ENCODE data around the gene PDCD4.
A peak's percentile ranks its signal among the peaks of the same experiment; 100 is the strongest.

Gene PDCD4

GRCh38 chr10:110871298-110872084 lies at the start of gene PDCD4:
PDCD4 (plus strand) TSS chr10:110871928; CDS start chr10:110876028, 4,100 bp downstream.
- DNase-seq (ENCODE audit: low read depth): peak; percentile 82

GRCh38 chr10:110822035-110822711 lies 49.6 kb upstream of the PDCD4 start:
- no peak for DNase-seq (ENCODE audit: low read depth)

GRCh38 chr10:110822712-110823311 lies 48.9 kb upstream of the PDCD4 start:
- no peak for DNase-seq (ENCODE audit: low read depth)

- DNase-seq (ENCODE audit: low read depth): no peak
Observed at GRCh38 chr10:110824152-110824441, 47.6 kb upstream of the PDCD4 start.

- DNase-seq (ENCODE audit: low read depth): no peak
Observed at GRCh38 chr10:110824660-110825059, 47.1 kb upstream of the PDCD4 start.

GRCh38 chr10:110825508-110825907 lies 46.2 kb upstream of the PDCD4 start:
- DNase-seq (ENCODE audit: low read depth): no peak

- peak; percentile 31 for DNase-seq (ENCODE audit: low read depth)
Observed at GRCh38 chr10:110827410-110827809, 44.3 kb upstream of the PDCD4 start.

GRCh38 chr10:110827875-110828274 lies 43.9 kb upstream of the PDCD4 start:
- no peak for DNase-seq (ENCODE audit: low read depth)

- DNase-seq (ENCODE audit: low read depth): no peak
Observed at GRCh38 chr10:110828525-110828924, 43.2 kb upstream of the PDCD4 start.

GRCh38 chr10:110829721-110830410 lies 41.9 kb upstream of the PDCD4 start:
- DNase-seq (ENCODE audit: low read depth): no peak

GRCh38 chr10:110833234-110833940 lies 38.3 kb upstream of the PDCD4 start:
- no peak for DNase-seq (ENCODE audit: low read depth)

GRCh38 chr10:110833941-110834628 lies 37.6 kb upstream of the PDCD4 start:
- no peak for DNase-seq (ENCODE audit: low read depth)

GRCh38 chr10:110834629-110835301 lies 37.0 kb upstream of the PDCD4 start:
- no peak for DNase-seq (ENCODE audit: low read depth)

GRCh38 chr10:110835841-110836240 lies 35.9 kb upstream of the PDCD4 start:
- DNase-seq (ENCODE audit: low read depth): no peak

- DNase-seq (ENCODE audit: low read depth): no peak
Observed at GRCh38 chr10:110836706-110837105, 35.0 kb upstream of the PDCD4 start.

GRCh38 chr10:110837418-110838171 lies 34.1 kb upstream of the PDCD4 start:
- no peak for DNase-seq (ENCODE audit: low read depth)

- DNase-seq (ENCODE audit: low read depth): no peak
Observed at GRCh38 chr10:110840225-110840922, 31.4 kb upstream of the PDCD4 start.

GRCh38 chr10:110840923-110841428 lies 30.8 kb upstream of the PDCD4 start:
- DNase-seq (ENCODE audit: low read depth): no peak

GRCh38 chr10:110841767-110842267 lies 29.9 kb upstream of the PDCD4 start:
- no peak for DNase-seq (ENCODE audit: low read depth)

Data from non-pigmented ciliary epithelial cell (primary cell).